Neuronal stem cell (in vitro differentiated cells): ENCODE data around the gene POC5.

ENCODE experiments used
- DNase-seq: peaks from one replicate; pipeline ENCODE4 v3.0.0-alpha.2; 2013; ENCODE audit warnings: low spot score
- H2AFZ ChIP-seq: one replicate; pipeline ENCODE4 v1.6.1; 2013; ENCODE audit warnings: mild to moderate bottlenecking, low read length, inconsistent platforms
- H2AK5ac ChIP-seq: 2 replicates; pipeline ENCODE4 v1.6.1; 2013; ENCODE audit warnings: low read depth, mild to moderate bottlenecking, inconsistent platforms, low read length, moderate library complexity, mixed read lengths
- H2BK120ac ChIP-seq: 2 replicates; pipeline ENCODE4 v1.6.1; 2013; ENCODE audit warnings: low read depth, mild to moderate bottlenecking, inconsistent platforms, low read length, moderate library complexity, mixed read lengths
- H2BK12ac ChIP-seq: one replicate; pipeline ENCODE4 v1.6.1; 2013; ENCODE audit warnings: low read length, inconsistent platforms
- H2BK15ac ChIP-seq: 2 replicates; pipeline ENCODE4 v1.6.1; 2013; ENCODE audit warnings: mild to moderate bottlenecking, low read length, inconsistent platforms, mixed read lengths
- H2BK5ac ChIP-seq: one replicate; pipeline ENCODE4 v1.6.1; 2013; ENCODE audit warnings: inconsistent platforms, mild to moderate bottlenecking, low read length, moderate library complexity
- H3K14ac ChIP-seq: one replicate; pipeline ENCODE4 v1.6.1; 2013; ENCODE audit warnings: low read length, inconsistent platforms
- H3K18ac ChIP-seq: 2 replicates; pipeline ENCODE4 v1.6.1; 2013; ENCODE audit warnings: low read length, inconsistent platforms
- H3K23ac ChIP-seq: 2 replicates; pipeline ENCODE4 v1.6.1; 2013; ENCODE audit warnings: low read depth, mild to moderate bottlenecking, mixed read lengths, low read length, inconsistent platforms; ENCODE audit not compliant: poor library complexity
- H3K27ac ChIP-seq: replicated peaks from 3 replicates; pipeline ENCODE4 v1.5.1; 2013; ENCODE audit warnings: low read length, inconsistent platforms
- H3K27me3 ChIP-seq, 3 experiments: 2 replicates each; pipeline ENCODE4 v1.6.1; 2013; ENCODE audit warnings: low read length in 3 of 3, mild to moderate bottlenecking in 2 of 3, inconsistent platforms in 1 of 3, low read depth in 1 of 3, mixed read lengths in 1 of 3, moderate library complexity in 1 of 3; ENCODE audit not compliant: control insufficient read depth in 3 of 3, insufficient read depth in 3 of 3
- H3K36me3 ChIP-seq, 2 donors: replicated peaks in 1 of 2; 2 replicates each; pipeline ENCODE4 v1.6.1; 2013; ENCODE audit warnings: low read length in 2 of 2; ENCODE audit not compliant: control insufficient read depth in 2 of 2, insufficient read depth in 2 of 2
- H3K4ac ChIP-seq: 2 replicates; pipeline ENCODE4 v1.6.1; 2013; ENCODE audit warnings: inconsistent platforms, mild to moderate bottlenecking, low read length, moderate library complexity
- H3K4me1 ChIP-seq, 2 donors: 1 replicate in 1 of 2; 2 replicates in 1 of 2; pipeline ENCODE4 v1.6.1; 2013; ENCODE audit warnings: low read length in 2 of 2, low read depth in 1 of 2; ENCODE audit not compliant: control insufficient read depth in 2 of 2, insufficient read depth in 1 of 2
- H3K4me2 ChIP-seq: one replicate; pipeline ENCODE4 v1.6.1; 2013; ENCODE audit warnings: mild to moderate bottlenecking, low read length, inconsistent platforms; ENCODE audit not compliant: insufficient read depth, poor library complexity, severe bottlenecking
- H3K4me3 ChIP-seq, 2 donors: 2 replicates each; pipeline ENCODE4 v1.5.1; 2013; ENCODE audit warnings: low read length in 2 of 2, mild to moderate bottlenecking in 2 of 2, inconsistent platforms in 1 of 2, moderate library complexity in 1 of 2
- H3K79me1 ChIP-seq: one replicate; pipeline ENCODE4 v1.6.1; 2013; ENCODE audit warnings: low read depth, mild to moderate bottlenecking, inconsistent platforms, low read length, moderate library complexity
- H3K9ac ChIP-seq: one replicate; pipeline ENCODE4 v1.6.1; 2013; ENCODE audit warnings: mild to moderate bottlenecking, low read depth, low read length, inconsistent platforms; ENCODE audit not compliant: poor library complexity
- H3K9me3 ChIP-seq, 2 donors: replicated peaks in 1 of 2; 2 replicates each; pipeline versions ENCODE3 to v1.6.1; 2013; ENCODE audit warnings: low read length in 2 of 2, mild to moderate bottlenecking in 2 of 2, inconsistent platforms in 1 of 2, low read depth in 1 of 2, mixed read lengths in 1 of 2, moderate library complexity in 1 of 2; ENCODE audit not compliant: control insufficient read depth in 2 of 2, insufficient read depth in 1 of 2
- H4K8ac ChIP-seq: one replicate; pipeline ENCODE4 v1.6.1; 2013; ENCODE audit warnings: low read depth, mild to moderate bottlenecking, inconsistent platforms, low read length, moderate library complexity
- H4K91ac ChIP-seq: one replicate; pipeline ENCODE4 v1.6.1; 2013; ENCODE audit warnings: low read length, low read depth, mild to moderate bottlenecking, inconsistent platforms; ENCODE audit not compliant: poor library complexity
- WGBS, 2 donors: extraction: QIAGEN DNeasy Blood & Tissue Kit; methylation state at CpG; one replicate each; pipeline ENCODE4 v1.1.7; 2013; ENCODE audit warnings: missing lambda C conversion rate in 2 of 2, mixed read lengths in 1 of 2; ENCODE audit not compliant: insufficient read length in 2 of 2, insufficient replicate concordance in 1 of 2; ENCODE audit errors: extremely low coverage in 2 of 2; 5-methylcytosine and 5-hydroxymethylcytosine counted together

Gene POC5

DNA sequence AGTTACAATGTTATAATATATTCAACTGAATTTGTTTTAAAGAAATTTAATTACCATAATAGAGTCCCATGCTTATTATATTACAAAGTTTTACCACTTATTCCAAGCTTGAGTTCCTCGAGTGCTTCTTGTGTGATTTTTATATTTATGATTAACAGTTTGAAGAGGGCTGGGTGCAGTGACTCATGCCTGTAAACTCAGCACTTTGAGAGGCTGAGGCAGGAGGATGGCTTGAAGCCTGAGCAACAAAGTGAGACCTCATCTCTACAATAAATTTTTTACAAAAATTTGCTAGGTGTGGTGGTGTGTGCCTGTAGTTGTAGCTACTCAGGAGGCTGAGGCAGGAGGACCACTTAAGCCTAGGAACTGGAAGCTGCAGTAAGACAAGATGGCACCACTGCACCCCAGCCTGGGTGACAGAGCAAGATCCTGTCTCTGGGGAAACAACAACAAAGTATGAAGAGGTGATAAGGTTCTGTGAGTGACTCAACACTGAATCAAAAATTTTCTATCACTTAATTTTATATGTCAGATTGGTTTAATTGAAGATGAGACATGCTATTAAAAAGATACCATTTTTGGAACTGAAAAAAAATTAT, 9.2 kb downstream of the POC5 start:
- no peak overlapping the region for H3K4me2 ChIP-seq
- H2BK12ac ChIP-seq = no peak overlapping the region
- no peak overlapping the region for H3K4ac ChIP-seq
- H2AK5ac ChIP-seq = no peak overlapping the region
- H3K36me3 ChIP-seq = peaks cover 4 to 73% of the 10 kb centered on the region in 2 donors
- no peak overlapping the region for H2BK5ac ChIP-seq
- H3K18ac ChIP-seq = no peak overlapping the region
- no peak overlapping the region for H2BK15ac ChIP-seq
- H3K23ac ChIP-seq = no peak overlapping the region
- H3K9me3 ChIP-seq = peaks cover 0 to 2% of the 10 kb centered on the region in 2 donors
- H3K79me1 ChIP-seq = peaks cover 2% of the 10 kb centered on the region
- no peaks in the 10 kb centered on the region for H3K4me1 ChIP-seq
- no peak overlapping the region for H3K9ac ChIP-seq
- no peak for DNase-seq
- no peak overlapping the region for H3K4me3 ChIP-seq
- H3K27ac ChIP-seq = no peak overlapping the region
- H4K91ac ChIP-seq = no peak overlapping the region
- H2BK120ac ChIP-seq = no peak overlapping the region
- WGBS, 2 donors = no CpG with 5 or more reads among the region's 1 CpG
- H3K14ac ChIP-seq = no peak overlapping the region
- H4K8ac ChIP-seq = no peak overlapping the region
- H3K27me3 ChIP-seq = no peaks in the 10 kb centered on the region
- no peak overlapping the region for H2AFZ ChIP-seq

DNA sequence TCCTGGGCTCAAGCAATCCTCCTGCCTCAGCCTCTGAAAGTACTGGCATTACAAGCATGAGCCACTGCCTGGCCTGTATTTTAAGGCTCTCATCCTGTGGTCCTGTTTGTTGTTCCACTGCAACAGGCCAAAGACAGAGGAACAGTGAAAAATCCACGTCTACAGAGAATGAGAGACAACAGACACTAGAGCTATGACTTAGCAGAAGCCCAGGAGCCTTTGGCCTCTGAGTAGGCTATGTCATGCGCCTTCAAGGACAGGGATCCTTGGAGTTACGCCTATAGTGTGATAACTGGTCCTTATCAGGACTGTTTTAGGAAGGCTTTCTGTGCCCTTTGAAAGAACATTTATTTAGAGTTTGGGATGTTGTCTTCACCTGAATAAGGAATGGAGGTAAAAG, 10.5 kb downstream of the POC5 start:
- H4K8ac ChIP-seq = no peak overlapping the region
- H3K4ac ChIP-seq = no peak overlapping the region
- H3K23ac ChIP-seq = no peak overlapping the region
- H3K18ac ChIP-seq = no peak overlapping the region
- peaks cover 2% of the 10 kb centered on the region for H3K79me1 ChIP-seq
- no peak overlapping the region for H2AK5ac ChIP-seq
- H3K14ac ChIP-seq = no peak overlapping the region
- no peak overlapping the region for H2BK120ac ChIP-seq
- peaks cover 5 to 73% of the 10 kb centered on the region in 2 donors for H3K36me3 ChIP-seq
- peaks cover 0 to 2% of the 10 kb centered on the region in 2 donors for H3K9me3 ChIP-seq
- H3K9ac ChIP-seq = no peak overlapping the region
- H3K4me2 ChIP-seq = no peak overlapping the region
- H3K4me3 ChIP-seq = no peak overlapping the region
- H4K91ac ChIP-seq = no peak overlapping the region
- H3K27ac ChIP-seq = no peak overlapping the region
- no peak overlapping the region for H2BK15ac ChIP-seq
- DNase-seq = no peak
- H3K27me3 ChIP-seq = no peaks in the 10 kb centered on the region
- H2BK5ac ChIP-seq = no peak overlapping the region
- no peak overlapping the region for H2AFZ ChIP-seq
- no peaks in the 10 kb centered on the region for H3K4me1 ChIP-seq
- H2BK12ac ChIP-seq = no peak overlapping the region
- no CpG with 5 or more reads among the region's 3 CpGs for WGBS, 2 donors

DNA sequence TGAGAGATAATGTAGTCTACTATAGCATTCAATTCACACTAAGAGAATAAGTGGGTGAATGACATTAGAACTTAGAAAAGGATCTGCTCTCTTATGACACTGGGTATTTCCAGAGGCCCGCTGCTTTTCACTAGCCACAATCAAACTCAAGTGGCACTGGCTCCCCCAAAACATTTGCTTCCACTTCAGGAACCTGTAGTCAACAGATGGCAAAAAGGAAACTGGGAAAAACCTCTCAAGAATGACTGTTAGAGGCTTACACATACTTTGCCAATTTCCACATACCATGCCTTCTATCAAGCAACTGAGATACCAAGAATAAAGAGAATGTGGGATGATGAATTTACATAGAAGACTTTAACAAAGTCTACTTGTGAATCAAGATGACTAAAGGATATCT, 11.2 kb downstream of the POC5 start:
- Histone ChIP-seq H3K79me1 (no peaks in the 10 kb centered on the region), H3K18ac (no peak overlapping the region), H2AK5ac (no peak overlapping the region), H4K8ac (no peak overlapping the region), H2BK5ac (no peak overlapping the region), H3K4me2 (no peak overlapping the region), H3K36me3 (peaks cover 5 to 69% of the 10 kb centered on the region in 2 donors), H2BK120ac (no peak overlapping the region), H3K4me3 (no peak overlapping the region), H2BK12ac (no peak overlapping the region), H4K91ac (no peak overlapping the region), H3K4me1 (no peaks in the 10 kb centered on the region), H2AFZ (no peak overlapping the region), H3K23ac (no peak overlapping the region), H3K9ac (no peak overlapping the region), H3K14ac (no peak overlapping the region), H3K27me3 (no peaks in the 10 kb centered on the region), H3K27ac (no peak overlapping the region), H2BK15ac (no peak overlapping the region), H3K9me3 (peaks cover 0 to 2% of the 10 kb centered on the region in 2 donors), H3K4ac (no peak overlapping the region)
- no peak for DNase-seq
- no CpG with 5 or more reads among the region's 1 CpG for WGBS, 2 donors

DNA sequence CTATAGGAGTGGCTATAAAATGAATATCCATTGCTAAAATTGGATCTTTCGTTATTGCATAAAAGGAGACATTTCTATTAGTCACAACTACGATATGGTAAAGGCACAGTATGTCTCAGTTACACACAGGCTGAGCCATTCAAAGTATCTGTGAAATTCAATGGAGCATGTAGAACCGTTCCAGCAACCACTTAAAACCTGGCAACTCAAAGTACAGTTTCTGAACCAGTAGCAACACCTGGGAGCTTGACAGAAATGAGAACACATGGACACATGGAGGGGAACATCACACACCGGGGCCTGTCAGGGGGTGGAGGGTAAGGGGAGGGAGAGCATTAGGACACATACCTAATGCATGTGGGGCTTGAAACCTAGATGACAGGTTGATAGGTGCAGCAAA, 15.4 kb downstream of the POC5 start:
- Histone ChIP-seq H3K9ac (no peak overlapping the region), H2AFZ (no peak overlapping the region), H3K23ac (no peak overlapping the region), H3K4me2 (no peak overlapping the region), H3K14ac (no peak overlapping the region), H3K79me1 (no peaks in the 10 kb centered on the region), H2BK12ac (no peak overlapping the region), H4K8ac (no peak overlapping the region), H3K4me3 (no peak overlapping the region), H2BK15ac (no peak overlapping the region), H2BK5ac (no peak overlapping the region), H3K9me3 (no peaks in the 10 kb centered on the region), H2BK120ac (no peak overlapping the region), H2AK5ac (no peak overlapping the region), H3K36me3 (peaks cover 1 to 40% of the 10 kb centered on the region in 2 donors), H3K4me1 (no peaks in the 10 kb centered on the region), H3K4ac (no peak overlapping the region), H3K18ac (no peak overlapping the region), H4K91ac (no peak overlapping the region), H3K27ac (no peak overlapping the region), H3K27me3 (no peaks in the 10 kb centered on the region)
- no CpG with 5 or more reads among the region's 4 CpGs for WGBS, 2 donors
- DNase-seq = no peak
